HG03095 (cell line): Measurements from ENCODE around the gene ELP1.
"Not testable (repeated sequence)": the region's sequence is repeated elsewhere in the genome, so short reads cannot be mapped to it uniquely, and the experiment has no call there.

Source experiments
- ATAC-seq: cut with Tn5 transposase; IDR thresholded peaks from one replicate; pipeline ENCODE4 v1.9.1; 2021; ENCODE audit warnings: moderate library complexity; ENCODE audit not compliant: unreplicated experiment

Gene ELP1

GRCh38 chr9:108854641-108855528 is 79.0 kb downstream of the ELP1 start:
- no peak for ATAC-seq

- ATAC-seq: no peak
Measured at GRCh38 chr9:108854094-108854493, 79.8 kb downstream of the ELP1 start.

GRCh38 chr9:108852079-108852478 is 81.8 kb downstream of the ELP1 start:
- ATAC-seq: no peak

- no peak for ATAC-seq
Measured at GRCh38 chr9:108851138-108851537, 82.8 kb downstream of the ELP1 start.

- no peak for ATAC-seq
Measured at GRCh38 chr9:108850293-108850897, 83.5 kb downstream of the ELP1 start.

GRCh38 chr9:108848296-108848695 is 85.6 kb downstream of the ELP1 start:
- not testable (repeated sequence) for ATAC-seq

- no peak for ATAC-seq
Measured at GRCh38 chr9:108845947-108846346, 88.0 kb downstream of the ELP1 start.

GRCh38 chr9:108845507-108845906 is 88.4 kb downstream of the ELP1 start:
- ATAC-seq: no peak

GRCh38 chr9:108844856-108845255 is 89.1 kb downstream of the ELP1 start:
- ATAC-seq: no peak

GRCh38 chr9:108844391-108844790 is 89.5 kb downstream of the ELP1 start:
- no peak for ATAC-seq

GRCh38 chr9:108842610-108843295 is 91.2 kb downstream of the ELP1 start:
- ATAC-seq: no peak

- ATAC-seq: not testable (repeated sequence)
Measured at GRCh38 chr9:108839561-108839960, 94.4 kb downstream of the ELP1 start.

- no peak for ATAC-seq
Measured at GRCh38 chr9:108838017-108838416, 95.9 kb downstream of the ELP1 start.

- no peak for ATAC-seq
Measured at GRCh38 chr9:108837530-108837929, 96.4 kb downstream of the ELP1 start.

- no peak for ATAC-seq
Measured at GRCh38 chr9:108836781-108837180, 97.1 kb downstream of the ELP1 start.

GRCh38 chr9:108836319-108836718 is 97.6 kb downstream of the ELP1 start:
- ATAC-seq: no peak

GRCh38 chr9:108835831-108836230 is 98.1 kb downstream of the ELP1 start:
- ATAC-seq: no peak

- no peak for ATAC-seq
Measured at GRCh38 chr9:108834959-108835665, 98.8 kb downstream of the ELP1 start.

- ATAC-seq: no peak
Measured at GRCh38 chr9:108832179-108832500, 101.8 kb downstream of the ELP1 start.

- no peak for ATAC-seq
Measured at GRCh38 chr9:108831496-108832178, 102.3 kb downstream of the ELP1 start.

GRCh38 chr9:108830272-108830671 is 103.7 kb downstream of the ELP1 start:
- no peak for ATAC-seq
